BE2C (cell line): ENCODE results near the gene KCTD17.

Experiments used
- DNase-seq: peaks from one replicate; pipeline ENCODE4 v3.0.0-alpha.2; 2020
- H3K27me3 ChIP-seq: fragments of 250-450 bp; sonication (Bioruptor Pico); 2 replicates; pipeline ENCODE4 v1.5.1; 2020; ENCODE audit warnings: mild to moderate bottlenecking
- H3K36me3 ChIP-seq: fragments of 250-450 bp; sonication (Bioruptor Pico); 2 replicates; pipeline ENCODE4 v1.5.1; 2020; ENCODE audit warnings: mild to moderate bottlenecking
- H3K4me1 ChIP-seq: fragments of 250-450 bp; sonication (Bioruptor Pico); 2 replicates; pipeline ENCODE4 v1.5.1; 2020
- H3K4me3 ChIP-seq: 2 replicates; pipeline ENCODE4 v1.5.1; 2011; ENCODE audit warnings: low read depth, low read length
- H3K9me3 ChIP-seq: fragments of 250-450 bp; sonication (Bioruptor Pico); 2 replicates; pipeline ENCODE4 v1.5.1; 2020
- CTCF ChIP-seq: IDR thresholded peaks from 2 replicates; pipeline ENCODE4 v1.5.1; 2012; ENCODE audit warnings: mild to moderate bottlenecking, low read depth, low read length

Gene KCTD17

DNA sequence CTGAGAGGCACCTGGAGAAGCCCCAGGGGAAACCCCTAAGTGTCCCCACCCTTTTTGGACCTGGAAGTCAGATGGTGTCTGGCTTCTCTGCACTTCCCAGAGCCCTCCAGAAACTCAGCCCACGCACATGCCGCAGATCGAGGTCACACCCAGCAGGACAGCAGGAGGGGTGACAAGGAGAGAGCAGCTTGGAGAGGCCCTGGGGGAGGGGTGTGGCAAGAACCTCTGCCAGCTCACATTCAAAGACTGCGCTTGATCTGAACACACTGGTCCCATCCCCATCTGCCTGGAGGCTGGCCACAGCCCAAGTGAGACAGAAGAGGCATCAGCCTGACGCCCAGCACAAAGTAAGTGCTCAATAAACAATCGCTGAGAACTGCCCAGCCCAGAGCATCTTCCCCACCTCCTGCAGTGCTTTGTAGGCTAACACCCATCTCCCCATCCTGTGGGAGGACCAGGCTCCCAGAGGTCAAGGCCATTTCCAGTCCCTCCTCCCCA lies 36.6 kb downstream of the KCTD17 start:
- Histone ChIP-seq H3K4me1 (no peaks in the 10 kb centered on the region), H3K27me3 (no peaks in the 10 kb centered on the region), H3K9me3 (no peaks in the 10 kb centered on the region), H3K4me3 (no peak overlapping the region), H3K36me3 (no peaks in the 10 kb centered on the region)
- no peak for DNase-seq
- TF ChIP-seq CTCF = no peak

GRCh38 chr22:37088750-37089408 lies 37.3 kb downstream of the KCTD17 start:
- H3K27me3 ChIP-seq = no peaks in the 10 kb centered on the region
- no peaks in the 10 kb centered on the region for H3K36me3 ChIP-seq
- DNase-seq = no peak
- no peak for TF ChIP-seq CTCF
- H3K4me1 ChIP-seq = no peaks in the 10 kb centered on the region
- no peak overlapping the region for H3K4me3 ChIP-seq
- H3K9me3 ChIP-seq = no peaks in the 10 kb centered on the region

GRCh38 chr22:37089434-37089833 lies 37.9 kb downstream of the KCTD17 start:
- H3K4me1 ChIP-seq = no peaks in the 10 kb centered on the region
- H3K36me3 ChIP-seq = no peaks in the 10 kb centered on the region
- no peaks in the 10 kb centered on the region for H3K9me3 ChIP-seq
- no peak overlapping the region for H3K4me3 ChIP-seq
- no peaks in the 10 kb centered on the region for H3K27me3 ChIP-seq
- TF ChIP-seq CTCF = no peak
- no peak for DNase-seq

GRCh38 chr22:37090920-37091695 lies 39.6 kb downstream of the KCTD17 start:
- Histone ChIP-seq H3K9me3 (no peaks in the 10 kb centered on the region), H3K4me1 (no peaks in the 10 kb centered on the region), H3K36me3 (no peaks in the 10 kb centered on the region), H3K4me3 (no peak overlapping the region), H3K27me3 (no peaks in the 10 kb centered on the region)
- no peak for TF ChIP-seq CTCF
- no peak for DNase-seq

DNA sequence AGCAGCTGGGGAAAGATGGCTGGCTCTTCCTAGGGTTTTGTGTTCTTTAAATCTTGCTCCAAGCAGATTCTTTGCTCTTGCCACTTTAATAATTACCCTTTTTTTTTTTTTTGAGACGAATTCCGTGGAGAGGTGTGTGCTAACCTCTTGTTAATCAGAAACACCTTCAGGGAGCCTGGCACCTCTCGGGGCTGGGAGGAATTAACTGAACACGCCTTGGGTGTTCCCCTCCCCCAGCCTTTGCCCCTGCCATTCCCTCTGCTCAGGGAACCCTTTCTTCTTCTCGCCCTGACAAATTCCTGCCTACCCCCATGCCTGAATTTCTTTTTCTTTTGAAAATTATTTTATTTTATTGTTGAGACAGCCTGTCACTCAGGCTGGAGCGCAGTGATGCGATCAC lies 40.5 kb downstream of the KCTD17 start:
- H3K36me3 ChIP-seq = no peaks in the 10 kb centered on the region
- no peaks in the 10 kb centered on the region for H3K4me1 ChIP-seq
- DNase-seq = no peak
- no peaks in the 10 kb centered on the region for H3K27me3 ChIP-seq
- no peaks in the 10 kb centered on the region for H3K9me3 ChIP-seq
- H3K4me3 ChIP-seq = no peak overlapping the region
- TF ChIP-seq CTCF = no peak

DNA sequence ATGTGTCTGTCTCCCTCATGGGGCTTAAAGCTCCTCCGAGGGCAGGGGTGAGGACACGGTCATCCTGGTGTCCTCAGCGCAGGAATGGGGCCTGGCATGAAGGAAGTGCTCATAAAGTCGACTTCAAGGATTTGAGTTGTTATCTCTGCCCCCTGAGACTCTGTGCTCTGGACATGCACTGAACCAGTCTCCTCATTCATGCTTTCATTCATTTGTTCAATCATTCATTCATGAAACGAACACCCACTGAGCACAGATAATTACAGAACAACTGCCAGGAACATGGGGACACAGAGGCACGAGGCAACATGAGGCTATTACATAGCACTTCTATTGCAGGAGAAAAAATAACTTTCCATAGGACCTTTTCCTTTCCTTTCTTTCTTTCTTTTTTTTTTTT lies 41.5 kb downstream of the KCTD17 start:
- H3K27me3 ChIP-seq = no peaks in the 10 kb centered on the region
- no peaks in the 10 kb centered on the region for H3K36me3 ChIP-seq
- no peaks in the 10 kb centered on the region for H3K4me1 ChIP-seq
- no peaks in the 10 kb centered on the region for H3K9me3 ChIP-seq
- TF ChIP-seq CTCF = no peak
- no peak for DNase-seq
- no peak overlapping the region for H3K4me3 ChIP-seq
